GM21390 (cell line): ENCODE results near the gene CCR3.
"Not testable (repeated sequence)": the region's sequence is repeated elsewhere in the genome, so short reads cannot be mapped to it uniquely, and the experiment has no call there.

Experiments used
- ATAC-seq: cut with Tn5 transposase; IDR thresholded peaks from one replicate; pipeline ENCODE4 v1.9.1; 2021; ENCODE audit not compliant: unreplicated experiment

CCR3 gene

GRCh38 chr3:46242120-46242519, at the start of gene CCR3:
CCR3 (plus strand) TSS chr3:46242460; CDS start chr3:46265159, 22,699 bp downstream.
- ATAC-seq: no peak

GRCh38 chr3:46192939-46193338, 49.3 kb upstream of the CCR3 start:
- no peak for ATAC-seq

- ATAC-seq: no peak
Observed at GRCh38 chr3:46193436-46193835, 48.8 kb upstream of the CCR3 start.

GRCh38 chr3:46194868-46195553, 47.2 kb upstream of the CCR3 start:
- no peak for ATAC-seq

- no peak for ATAC-seq
Observed at GRCh38 chr3:46196261-46196957, 45.9 kb upstream of the CCR3 start.

GRCh38 chr3:46200211-46200610, 42.0 kb upstream of the CCR3 start:
- no peak for ATAC-seq

GRCh38 chr3:46200790-46201189, 41.5 kb upstream of the CCR3 start:
- ATAC-seq: no peak

GRCh38 chr3:46202535-46202934, 39.7 kb upstream of the CCR3 start:
- no peak for ATAC-seq

GRCh38 chr3:46203681-46204080, 38.6 kb upstream of the CCR3 start:
- ATAC-seq: no peak

- ATAC-seq: no peak
Observed at GRCh38 chr3:46205286-46205960, 36.8 kb upstream of the CCR3 start.

- no peak for ATAC-seq
Observed at GRCh38 chr3:46206282-46207015, 35.8 kb upstream of the CCR3 start.

- ATAC-seq: not testable (repeated sequence)
Observed at GRCh38 chr3:46207514-46207913, 34.7 kb upstream of the CCR3 start.

- peak; percentile 68 for ATAC-seq
Observed at GRCh38 chr3:46208167-46208704, 34.0 kb upstream of the CCR3 start, which contains the start of gene CCR1. CCR1 (minus strand) TSS chr3:46208313; CDS start chr3:46204313, 4,000 bp downstream.

- no peak for ATAC-seq
Observed at GRCh38 chr3:46209053-46209452, 33.2 kb upstream of the CCR3 start.

GRCh38 chr3:46209746-46210470, 32.4 kb upstream of the CCR3 start:
- no peak for ATAC-seq

GRCh38 chr3:46212101-46212500, 30.2 kb upstream of the CCR3 start:
- no peak for ATAC-seq

- ATAC-seq: no peak
Observed at GRCh38 chr3:46213201-46213600, 29.1 kb upstream of the CCR3 start.

GRCh38 chr3:46214751-46215352, 27.4 kb upstream of the CCR3 start:
- ATAC-seq: no peak

- ATAC-seq: no peak
Observed at GRCh38 chr3:46215810-46216414, 26.3 kb upstream of the CCR3 start.
